Endodermal cell (in vitro differentiated cells): ENCODE results near the gene FAM193B. TPM values are rescaled to one million over a fixed set of nuclear protein-coding genes. Genes with fewer than 3 reads are reported as not detected.
A peak's percentile ranks its signal among the peaks of the same experiment; 100 is the strongest.

Experiments
- DNase-seq: peaks from one replicate; pipeline ENCODE4 v3.0.0-alpha.2; 2017
- H3K27ac ChIP-seq: 2 replicates; pipeline ENCODE4 v1.5.1; 2013; ENCODE audit warnings: mild to moderate bottlenecking, low read depth, low read length, moderate library complexity
- H3K27me3 ChIP-seq: 2 replicates; pipeline ENCODE4 v1.6.1; 2013; ENCODE audit warnings: mild to moderate bottlenecking, low read length, moderate library complexity; ENCODE audit not compliant: insufficient read depth, control insufficient read depth, poor library complexity, severe bottlenecking
- H3K36me3 ChIP-seq: 2 replicates; pipeline ENCODE4 v1.7.0; 2013; ENCODE audit warnings: mild to moderate bottlenecking, low read length, moderate library complexity; ENCODE audit not compliant: control insufficient read depth, insufficient read depth
- H3K4me1 ChIP-seq: one replicate; pipeline ENCODE4 v1.7.0; 2013; ENCODE audit warnings: low read length; ENCODE audit not compliant: control insufficient read depth, insufficient read depth
- H3K4me3 ChIP-seq: 2 replicates; pipeline ENCODE4 v1.5.1; 2013; ENCODE audit warnings: mild to moderate bottlenecking, low read length, moderate library complexity
- H3K9ac ChIP-seq: 2 replicates; pipeline ENCODE4 v1.6.1; 2013; ENCODE audit warnings: mild to moderate bottlenecking, low read length, moderate library complexity; ENCODE audit not compliant: poor library complexity, severe bottlenecking; ENCODE audit errors: extremely low read depth
- H3K9me3 ChIP-seq: 2 replicates; pipeline ENCODE4 v1.6.1; 2013; ENCODE audit warnings: mild to moderate bottlenecking, low read length, moderate library complexity; ENCODE audit not compliant: control insufficient read depth
- H3K27ac Mint-ChIP-seq: 2 replicates; pipeline ENCODE4 v1.8.0; 2020; ENCODE audit warnings: mixed read lengths
- H3K27me3 Mint-ChIP-seq: 2 replicates; pipeline ENCODE4 v1.8.0; 2021; ENCODE audit warnings: mild to moderate bottlenecking, mixed read lengths; ENCODE audit not compliant: insufficient read depth
- H3K36me3 Mint-ChIP-seq: 2 replicates; pipeline ENCODE4 v1.8.0; 2020; ENCODE audit warnings: low read depth, mixed read lengths
- H3K4me1 Mint-ChIP-seq: 2 replicates; pipeline ENCODE4 v1.8.0; 2020; ENCODE audit warnings: mixed read lengths
- H3K4me3 Mint-ChIP-seq: 2 replicates; pipeline ENCODE4 v1.8.0; 2020; ENCODE audit warnings: mild to moderate bottlenecking, moderate library complexity, mixed read lengths
- H3K9me3 Mint-ChIP-seq: 2 replicates; pipeline ENCODE4 v1.8.0; 2020; ENCODE audit warnings: mild to moderate bottlenecking, mixed read lengths
- WGBS, 2 experiments: methylation state at CpG; one replicate each; pipeline versions ENCODE4 v1.1.5 to v1.1.7; 2013; ENCODE audit warnings: missing lambda C conversion rate in 2 of 2, mixed read lengths in 1 of 2; ENCODE audit not compliant: insufficient coverage in 1 of 2, insufficient read length in 1 of 2; 5-methylcytosine and 5-hydroxymethylcytosine counted together
- total RNA-seq, 2 donors: library from RNA; stranded (reverse); fragmentation: NEBNext Ultra II Directional in 1 of 2; extraction: Animal tissue kit (Norgen Biotek cat#: 25700) in 1 of 2; gene quantifications; 2 replicates in 1 of 2; 3 replicates in 1 of 2; pipeline ENCODE4 v1.2.1, GENCODE V29; 2021
- TF ChIP-seq, protein P1 (sequence below): fragments of 200-600 bp; sonication (generic); conservative IDR thresholded peaks from 2 replicates; pipeline ENCODE4 v1.5.0; 2021; ENCODE audit warnings: antibody characterized with exemption, mild to moderate bottlenecking

Gene FAM193B
- total RNA-seq, 2 donors from 2014 or later = 112 to 115 TPM

DNA sequence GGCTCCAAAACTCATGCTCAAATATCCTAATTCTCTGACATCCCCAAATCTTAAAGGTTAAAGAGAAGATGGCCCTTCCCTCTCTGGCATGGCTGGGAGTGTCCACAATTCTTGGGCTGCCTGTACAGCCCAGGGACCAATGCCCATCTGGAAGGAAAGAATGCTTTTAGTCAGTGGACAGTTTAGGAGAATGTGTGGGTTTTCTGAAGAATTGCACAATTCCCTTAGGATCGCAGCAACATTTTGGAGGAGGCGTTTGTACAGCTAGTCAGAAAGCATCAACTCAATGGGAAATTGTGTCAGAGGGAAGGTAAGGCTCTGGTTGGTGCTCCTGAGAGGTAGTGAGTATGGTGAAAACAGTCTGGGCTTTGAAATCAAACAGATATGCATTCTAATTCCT, 15.0 kb downstream of the FAM193B start:
- Mint-ChIP-seq H3K4me3 (no peak overlapping the region), H3K36me3 (peaks cover 58% of the 10 kb centered on the region), H3K27me3 (no peaks in the 10 kb centered on the region), H3K9me3 (no peaks in the 10 kb centered on the region), H3K27ac (peak overlapping the region; percentile 21), H3K4me1 (peaks cover 10% of the 10 kb centered on the region)
- Histone ChIP-seq H3K27ac (no peak overlapping the region), H3K9me3 (no peaks in the 10 kb centered on the region), H3K4me3 (no peak overlapping the region), H3K27me3 (no peaks in the 10 kb centered on the region), H3K36me3 (peaks cover 86% of the 10 kb centered on the region), H3K9ac (no peak overlapping the region), H3K4me1 (peaks cover 13% of the 10 kb centered on the region)
- TF ChIP-seq, protein P1, sequence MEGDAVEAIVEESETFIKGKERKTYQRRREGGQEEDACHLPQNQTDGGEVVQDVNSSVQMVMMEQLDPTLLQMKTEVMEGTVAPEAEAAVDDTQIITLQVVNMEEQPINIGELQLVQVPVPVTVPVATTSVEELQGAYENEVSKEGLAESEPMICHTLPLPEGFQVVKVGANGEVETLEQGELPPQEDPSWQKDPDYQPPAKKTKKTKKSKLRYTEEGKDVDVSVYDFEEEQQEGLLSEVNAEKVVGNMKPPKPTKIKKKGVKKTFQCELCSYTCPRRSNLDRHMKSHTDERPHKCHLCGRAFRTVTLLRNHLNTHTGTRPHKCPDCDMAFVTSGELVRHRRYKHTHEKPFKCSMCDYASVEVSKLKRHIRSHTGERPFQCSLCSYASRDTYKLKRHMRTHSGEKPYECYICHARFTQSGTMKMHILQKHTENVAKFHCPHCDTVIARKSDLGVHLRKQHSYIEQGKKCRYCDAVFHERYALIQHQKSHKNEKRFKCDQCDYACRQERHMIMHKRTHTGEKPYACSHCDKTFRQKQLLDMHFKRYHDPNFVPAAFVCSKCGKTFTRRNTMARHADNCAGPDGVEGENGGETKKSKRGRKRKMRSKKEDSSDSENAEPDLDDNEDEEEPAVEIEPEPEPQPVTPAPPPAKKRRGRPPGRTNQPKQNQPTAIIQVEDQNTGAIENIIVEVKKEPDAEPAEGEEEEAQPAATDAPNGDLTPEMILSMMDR = no peak
- 95 to 100% methylated on average over 2 of the region's 2 CpGs for WGBS, 2 experiments
- DNase-seq = no peak

DNA sequence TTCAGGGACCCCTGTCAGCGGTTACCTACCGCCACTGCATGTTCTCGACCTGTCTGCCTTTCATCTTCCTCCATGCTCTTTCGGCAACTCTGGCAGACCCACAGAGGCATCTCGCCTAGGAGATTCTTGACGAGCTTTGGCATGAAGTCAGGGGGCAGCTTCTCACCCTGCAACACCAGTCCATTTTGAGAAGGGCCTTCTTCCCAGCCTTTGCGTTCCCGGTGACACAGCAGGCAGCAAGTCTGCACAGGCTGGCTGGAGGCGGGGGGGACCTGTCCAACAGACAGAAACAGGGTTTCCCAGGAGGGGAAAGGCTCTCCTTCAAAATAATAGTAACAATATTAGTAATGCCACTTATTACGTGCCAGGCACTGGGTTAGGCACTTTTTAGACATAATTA, 15.5 kb downstream of the FAM193B start:
- Mint-ChIP-seq H3K27ac (no peak overlapping the region), H3K4me3 (no peak overlapping the region), H3K36me3 (peaks cover 60% of the 10 kb centered on the region), H3K9me3 (no peaks in the 10 kb centered on the region), H3K4me1 (peaks cover 5% of the 10 kb centered on the region), H3K27me3 (no peaks in the 10 kb centered on the region)
- Histone ChIP-seq H3K9me3 (no peaks in the 10 kb centered on the region), H3K4me3 (no peak overlapping the region), H3K9ac (no peak overlapping the region), H3K4me1 (peaks cover 8% of the 10 kb centered on the region), H3K27ac (no peak overlapping the region), H3K27me3 (no peaks in the 10 kb centered on the region), H3K36me3 (peaks cover 86% of the 10 kb centered on the region)
- TF ChIP-seq, protein P1 = no peak
- 94 to 95% methylated on average over 6 to 10 of the region's 10 CpGs for WGBS, 2 experiments
- DNase-seq = no peak

DNA sequence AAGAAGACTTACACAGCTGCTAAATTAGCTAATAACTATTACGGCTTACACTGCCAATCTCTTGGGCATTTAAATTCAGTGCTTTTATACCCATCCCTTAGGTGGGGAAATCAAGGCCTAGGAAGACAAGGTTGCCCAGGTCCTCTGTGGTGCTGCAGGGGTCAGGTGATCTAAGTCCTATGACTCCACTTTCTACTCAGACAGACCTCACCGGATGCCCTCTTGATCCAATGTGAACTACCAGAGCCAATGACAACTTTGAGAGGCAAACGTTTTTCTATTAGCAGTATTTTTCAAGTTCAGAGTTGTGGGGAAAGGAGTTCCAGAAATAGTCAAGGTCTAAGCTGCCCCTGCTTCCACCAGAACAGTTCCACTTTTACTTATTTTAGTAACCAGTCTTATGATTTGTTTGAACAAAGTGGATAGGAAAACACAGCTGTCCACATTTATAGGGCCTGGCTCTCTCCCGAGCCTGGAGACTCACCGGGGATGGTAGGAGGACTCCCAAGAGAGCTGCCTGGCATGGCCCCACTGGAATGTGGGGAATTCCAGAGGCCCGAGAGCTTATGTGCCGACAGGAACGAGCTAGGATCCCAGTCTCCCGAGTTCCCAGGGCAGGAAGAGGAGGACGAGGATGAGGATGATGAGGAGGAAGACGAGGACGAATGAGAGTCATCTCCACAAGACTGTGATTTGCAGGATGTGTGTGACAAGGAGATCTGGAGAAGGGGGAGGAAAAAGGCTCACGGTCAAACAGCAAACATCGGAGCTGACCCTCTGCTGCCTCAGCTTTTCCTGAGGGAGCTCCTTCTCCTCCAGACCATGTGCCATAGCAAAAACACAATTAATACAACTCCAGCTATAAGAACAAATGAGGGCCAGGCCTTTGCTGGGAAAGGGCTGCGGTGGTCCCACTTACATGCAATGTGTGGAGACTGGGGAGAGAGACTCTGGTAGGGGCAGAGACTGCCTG, 16.7 kb downstream of the FAM193B start:
- Mint-ChIP-seq H3K4me1 (no peaks in the 10 kb centered on the region), H3K9me3 (no peaks in the 10 kb centered on the region), H3K4me3 (no peak overlapping the region), H3K27me3 (no peaks in the 10 kb centered on the region), H3K27ac (peak overlapping the region; percentile 80), H3K36me3 (peaks cover 65% of the 10 kb centered on the region)
- TF ChIP-seq, protein P1 = no peak
- Histone ChIP-seq H3K9ac (no peak overlapping the region), H3K4me1 (no peaks in the 10 kb centered on the region), H3K27me3 (no peaks in the 10 kb centered on the region), H3K36me3 (peaks cover 85% of the 10 kb centered on the region), H3K4me3 (no peak overlapping the region), H3K9me3 (no peaks in the 10 kb centered on the region), H3K27ac (no peak overlapping the region)
- no peak for DNase-seq
- 72 to 87% methylated on average over 6 to 15 of the region's 15 CpGs for WGBS, 2 experiments
